Daoy (cell line): Measurements from ENCODE around the gene ADAMTS5. TPM values are rescaled to one million over a fixed set of nuclear protein-coding genes. Genes with fewer than 3 reads are reported as not detected.

Experiments used
- DNase-seq: peaks from one replicate; pipeline ENCODE4 v3.0.0-alpha.2; 2015; ENCODE audit warnings: low read depth
- total RNA-seq: library from RNA; depleted of rRNA; stranded (reverse); fragments of >200 nt; shearing (Covaris generic); gene quantifications from 2 replicates; pipeline ENCODE4 v1.2.3, GENCODE V29; 2014; rRNA removed

ADAMTS5 gene
- total RNA-seq, 1 experiment from 2014 or later, result 3.1 TPM

- no peak for DNase-seq
Observed at GRCh38 chr21:26888256-26888655, 78.6 kb downstream of the ADAMTS5 start.

GRCh38 chr21:26887251-26887650 lies 79.6 kb downstream of the ADAMTS5 start:
- DNase-seq, result no peak

- DNase-seq, result no peak
Observed at GRCh38 chr21:26884436-26884835, 82.5 kb downstream of the ADAMTS5 start.

- no peak for DNase-seq
Observed at GRCh38 chr21:26883768-26884167, 83.1 kb downstream of the ADAMTS5 start.

GRCh38 chr21:26881504-26882228 lies 85.2 kb downstream of the ADAMTS5 start:
- no peak for DNase-seq

GRCh38 chr21:26877018-26877417 lies 89.9 kb downstream of the ADAMTS5 start:
- DNase-seq, result no peak

- no peak for DNase-seq
Observed at GRCh38 chr21:26874347-26874746, 92.5 kb downstream of the ADAMTS5 start.

Other genes with a start within 250 kb of the ADAMTS5 start
- 33.1 and 35.2 TPM in 2 replicates for gene ADAMTS1, start 121.7 kb downstream of the ADAMTS5 start, total RNA-seq